Amygdala (tissue), 56 donors: ENCODE measurements around the gene IL36G.

Experiments used
- DNase-seq, 56 donors: peaks; one replicate each; lab custom pipeline; 2025; lab: John Stamatoyannopoulos, UW

The IL36G gene

DNA sequence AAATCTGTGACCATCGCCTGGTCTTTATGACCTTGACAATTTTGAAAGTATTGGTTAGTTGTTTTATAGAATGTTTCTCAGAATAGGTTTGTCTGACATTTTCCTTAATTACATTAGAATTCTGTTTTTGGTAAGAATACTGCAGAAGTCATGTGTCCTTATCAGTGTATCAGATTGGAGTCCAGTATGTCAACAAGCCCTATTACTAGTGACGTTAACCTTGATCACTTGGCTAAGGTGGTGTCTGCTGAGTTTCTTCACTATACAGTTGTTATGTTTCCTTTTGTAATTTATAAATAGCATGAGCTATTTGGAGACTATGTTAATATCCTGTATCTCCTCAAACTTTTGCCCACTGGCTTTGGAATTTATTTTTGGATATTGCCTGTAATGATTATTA lies 10.8 kb upstream of the IL36G start:
- DNase-seq: no peak

DNA sequence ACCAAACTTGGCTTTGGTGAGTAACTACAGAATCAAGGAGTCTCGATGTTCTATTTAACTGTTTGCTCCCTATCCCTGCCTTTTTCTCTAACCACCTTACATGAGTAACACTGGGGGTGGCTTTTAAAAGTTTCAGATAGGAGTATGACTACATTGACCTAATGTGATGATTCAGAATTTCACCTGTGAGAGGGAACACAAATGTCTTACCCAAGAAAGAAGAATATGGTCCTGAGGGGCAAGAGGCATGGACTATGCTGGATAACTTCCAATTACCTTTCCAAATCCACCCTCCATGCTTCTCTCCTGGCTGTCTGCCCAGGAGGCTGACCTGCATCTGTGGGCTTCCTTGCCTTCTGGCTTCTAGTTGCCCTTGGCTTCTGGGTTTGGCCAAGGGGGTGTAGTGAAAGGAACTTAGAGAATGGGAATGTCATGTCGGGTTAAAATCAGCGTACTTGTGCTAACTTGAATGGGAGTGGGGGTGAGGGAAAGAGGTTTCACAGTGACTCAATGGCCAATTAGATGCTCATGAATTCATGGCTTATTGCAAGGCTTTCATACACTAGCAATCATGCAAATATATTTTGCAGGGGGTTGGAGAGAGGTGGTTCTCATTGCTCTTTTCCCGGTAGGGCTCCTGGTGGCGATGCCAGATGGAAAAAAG lies 5.3 kb upstream of the IL36G start:
- DNase-seq: no peak

DNA sequence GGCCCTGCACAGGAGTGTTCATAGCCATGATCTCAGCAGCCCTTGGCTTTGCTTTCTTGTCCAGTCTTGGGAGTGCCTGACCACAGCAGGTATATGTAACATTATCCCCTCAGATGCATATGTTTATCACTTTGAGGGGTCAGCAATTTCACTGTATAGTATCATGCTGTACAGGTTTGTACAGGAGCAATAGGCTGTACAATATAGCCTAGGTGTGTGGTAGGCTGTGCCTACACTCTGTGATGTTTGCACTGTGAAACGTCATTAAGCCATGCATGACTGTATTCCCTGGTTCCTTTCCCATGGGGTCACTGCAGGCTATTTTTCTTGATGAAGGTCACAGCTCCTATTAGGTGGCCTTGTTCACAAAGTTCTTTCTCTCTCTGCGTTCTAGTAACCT lies 4.7 kb upstream of the IL36G start:
- DNase-seq: no peak

DNA sequence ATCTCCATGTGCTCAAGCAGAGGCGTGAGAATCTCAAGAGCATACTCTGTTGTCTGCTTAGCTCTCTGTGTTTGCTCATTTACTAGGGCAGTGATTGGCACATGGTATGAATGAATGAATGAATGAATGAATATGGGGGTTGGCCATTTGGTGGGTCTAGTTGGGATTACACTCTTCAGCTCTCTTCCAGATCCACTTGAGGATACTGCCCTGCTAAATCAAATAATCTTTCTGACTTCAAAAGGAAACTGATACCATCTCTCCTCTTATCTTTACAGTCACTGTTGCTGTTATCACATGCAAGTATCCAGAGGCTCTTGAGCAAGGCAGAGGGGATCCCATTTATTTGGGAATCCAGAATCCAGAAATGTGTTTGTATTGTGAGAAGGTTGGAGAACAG lies 1.9 kb downstream of the IL36G start:
- no peak for DNase-seq

DNA sequence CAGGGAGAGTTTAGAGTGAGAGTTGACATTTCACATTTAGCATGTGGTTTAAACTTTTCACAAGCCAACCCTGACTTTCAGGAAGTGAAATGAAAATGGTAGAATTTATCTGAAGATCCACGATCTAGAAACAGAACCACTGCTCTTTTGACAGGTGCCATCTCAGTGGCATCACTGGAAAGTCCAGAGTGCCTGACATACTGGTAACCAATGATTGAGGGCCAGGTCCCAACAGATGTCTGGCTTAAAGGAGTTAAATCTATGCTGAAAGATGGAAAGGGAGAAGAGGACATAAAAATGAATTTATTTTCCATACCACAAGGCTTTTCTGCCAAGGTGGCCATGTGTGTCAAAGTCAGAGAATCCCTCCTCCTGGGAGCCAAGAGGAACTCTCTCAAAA lies 2.7 kb downstream of the IL36G start:
- no peak for DNase-seq

DNA sequence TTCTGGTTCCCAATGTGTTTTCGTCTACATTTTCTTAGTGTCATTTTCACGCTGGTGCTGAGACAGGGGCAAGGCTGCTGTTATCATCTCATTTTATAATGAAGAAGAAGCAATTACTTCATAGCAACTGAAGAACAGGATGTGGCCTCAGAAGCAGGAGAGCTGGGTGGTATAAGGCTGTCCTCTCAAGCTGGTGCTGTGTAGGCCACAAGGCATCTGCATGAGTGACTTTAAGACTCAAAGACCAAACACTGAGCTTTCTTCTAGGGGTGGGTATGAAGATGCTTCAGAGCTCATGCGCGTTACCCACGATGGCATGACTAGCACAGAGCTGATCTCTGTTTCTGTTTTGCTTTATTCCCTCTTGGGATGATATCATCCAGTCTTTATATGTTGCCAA lies 7.3 kb downstream of the IL36G start:
- DNase-seq: no peak

DNA sequence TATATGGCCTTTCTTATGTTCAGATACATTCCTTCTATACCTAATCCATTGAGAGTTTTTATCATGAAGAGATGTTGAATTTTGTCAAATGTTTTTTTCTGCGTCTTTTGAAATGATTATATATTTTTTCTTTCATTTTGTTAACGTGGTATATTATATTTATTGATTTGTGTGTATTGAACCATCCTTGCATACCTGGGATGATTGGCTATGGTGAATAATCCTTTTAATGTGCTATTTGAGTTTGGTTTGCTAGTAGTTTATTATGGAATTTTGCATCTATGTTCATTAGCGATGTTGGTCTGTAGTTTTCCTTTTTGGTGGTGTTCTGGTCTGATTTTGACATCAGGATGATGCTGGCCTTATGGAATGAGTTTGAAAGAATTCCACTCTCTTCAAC lies 11.8 kb downstream of the IL36G start:
- DNase-seq: no peak

DNA sequence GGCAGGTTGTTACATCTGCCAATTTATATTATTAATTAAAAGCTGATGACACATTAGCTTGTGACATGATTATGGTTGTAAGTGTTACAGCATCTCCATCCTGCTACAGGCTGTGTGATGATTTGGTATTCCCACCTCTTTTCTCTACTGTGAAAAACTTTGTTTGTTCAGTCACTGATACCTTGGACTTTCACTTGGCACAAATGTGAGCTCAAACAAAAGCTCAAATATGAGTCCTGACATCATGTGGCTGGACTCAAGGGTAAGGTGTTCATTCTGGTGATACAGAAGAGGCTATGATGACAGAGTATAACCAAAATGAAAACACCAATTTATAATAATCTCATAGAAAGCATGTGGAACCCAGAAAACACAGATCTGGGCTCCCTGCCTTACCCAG lies 16.0 kb downstream of the IL36G start:
- no peak for DNase-seq

DNA sequence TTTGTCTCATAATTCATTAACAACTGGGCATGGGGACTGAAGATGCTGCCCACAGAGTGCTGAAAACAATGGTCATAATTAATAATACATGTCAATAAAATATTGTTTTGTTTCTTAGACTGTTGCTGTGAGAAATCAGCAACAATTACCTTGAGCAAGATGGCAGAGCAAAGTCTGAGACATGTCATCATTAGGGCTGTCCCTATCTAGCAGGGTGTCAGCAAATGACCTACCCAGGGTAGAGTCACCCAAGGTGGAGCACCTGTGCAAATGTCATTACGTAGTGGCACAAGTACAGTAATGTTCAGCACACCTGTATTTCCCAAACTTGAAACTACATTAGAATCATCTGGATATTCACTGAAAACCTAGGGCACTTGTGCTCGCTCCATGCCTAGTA lies 16.8 kb downstream of the IL36G start:
- DNase-seq: no peak

DNA sequence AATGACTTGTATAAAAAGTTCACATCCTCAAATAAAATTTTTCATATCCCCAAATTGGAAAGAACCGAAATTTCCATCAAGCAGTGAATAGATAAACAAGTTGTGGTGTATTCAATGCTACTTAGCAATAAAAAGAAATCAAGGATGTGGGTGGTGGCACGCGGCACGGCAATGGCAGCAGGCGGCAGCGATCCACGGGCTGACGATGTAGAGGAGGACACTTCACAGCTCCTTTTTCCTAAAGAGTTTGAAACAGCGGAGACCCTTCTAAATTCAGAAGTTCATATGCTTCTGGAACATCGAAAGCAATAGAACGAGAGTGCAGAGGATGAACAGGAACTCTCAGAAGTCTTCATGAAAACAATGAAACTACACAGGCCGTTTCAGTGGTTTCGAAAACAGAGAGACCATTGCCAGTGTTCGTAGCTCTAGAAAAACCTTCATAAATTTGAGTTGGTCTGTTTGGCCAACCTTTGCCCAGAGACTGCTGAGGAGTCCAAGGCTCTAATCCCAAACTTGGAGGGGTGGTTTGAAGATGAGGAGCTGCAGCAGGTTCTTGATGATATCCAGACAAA lies 17.6 kb downstream of the IL36G start:
- DNase-seq: no peak

DNA sequence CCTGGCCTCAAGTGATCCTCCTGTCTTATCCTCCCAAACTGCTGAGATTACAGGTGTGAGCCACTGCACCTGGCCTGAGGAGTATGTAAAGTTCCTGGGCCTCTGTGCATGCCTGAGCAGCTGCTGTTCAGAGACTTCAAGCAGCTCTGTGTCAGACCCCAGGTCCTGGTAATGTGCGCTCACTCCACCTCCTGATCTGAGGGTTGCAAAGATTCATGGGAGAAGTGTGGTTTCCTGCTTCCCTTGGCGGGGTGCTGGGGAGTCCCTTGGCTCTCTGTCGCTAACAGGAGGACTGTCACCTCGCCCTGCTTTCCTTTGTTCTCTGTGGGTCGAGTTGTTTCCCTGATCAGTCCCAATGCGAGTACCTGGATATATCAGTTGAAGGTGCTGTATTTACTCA lies 18.8 kb downstream of the IL36G start:
- no peak for DNase-seq

DNA sequence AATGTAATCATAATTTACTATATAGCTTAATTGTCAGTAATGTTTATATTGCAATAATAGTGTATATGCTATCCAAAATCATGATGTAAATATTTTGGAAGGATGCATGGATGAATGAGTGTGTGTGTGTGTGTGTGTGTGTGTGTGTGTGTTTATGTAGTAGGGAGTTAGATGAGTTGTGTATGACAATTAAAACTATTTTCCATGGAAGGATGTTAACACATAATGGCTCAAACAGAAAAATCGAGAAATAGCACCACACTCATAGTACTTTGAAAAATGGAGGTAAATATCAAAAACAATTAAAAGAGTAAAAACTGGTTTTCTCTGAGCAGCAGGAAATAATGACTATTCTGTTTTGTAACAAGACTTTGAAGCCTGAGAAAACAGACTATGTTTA lies 19.3 kb downstream of the IL36G start:
- DNase-seq: no peak

DNA sequence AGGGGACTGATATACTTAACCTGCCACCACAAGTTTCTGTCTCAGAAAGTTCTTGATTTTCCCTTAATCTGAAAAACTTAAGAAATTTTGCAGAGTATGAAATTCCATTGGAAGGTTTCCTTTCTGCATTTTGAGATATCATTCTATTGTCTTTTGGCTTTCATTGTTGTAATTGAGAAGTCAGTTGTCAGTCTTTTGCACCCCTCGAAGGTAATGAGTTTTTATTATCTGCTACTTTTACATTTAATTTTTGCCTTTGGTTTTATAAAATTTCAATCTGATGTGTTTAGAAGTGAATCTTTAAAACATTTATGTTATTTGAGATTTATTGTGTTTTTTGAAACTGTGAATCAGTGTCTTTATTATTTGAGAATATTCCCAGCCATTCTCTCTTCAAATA lies 22.6 kb downstream of the IL36G start:
- DNase-seq: no peak

DNA sequence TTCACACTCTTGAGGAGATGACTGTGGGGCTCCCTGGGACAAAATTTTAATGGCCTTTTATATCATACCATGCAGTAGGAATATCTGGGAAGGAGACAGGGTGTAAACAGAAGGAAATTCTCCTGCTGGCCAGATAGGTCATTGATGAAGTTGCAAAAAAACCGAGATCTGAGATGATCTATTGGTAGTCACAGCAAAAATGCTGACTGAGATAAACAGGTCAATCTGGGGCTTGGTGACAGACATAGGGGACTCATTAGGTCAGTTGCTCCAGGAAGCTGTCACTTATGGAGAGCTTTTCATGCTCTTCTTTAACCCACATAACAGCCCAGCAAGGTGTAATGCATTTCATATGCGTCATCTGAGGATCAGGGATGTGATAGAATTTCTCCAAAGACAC lies 24.9 kb downstream of the IL36G start:
- no peak for DNase-seq

DNA sequence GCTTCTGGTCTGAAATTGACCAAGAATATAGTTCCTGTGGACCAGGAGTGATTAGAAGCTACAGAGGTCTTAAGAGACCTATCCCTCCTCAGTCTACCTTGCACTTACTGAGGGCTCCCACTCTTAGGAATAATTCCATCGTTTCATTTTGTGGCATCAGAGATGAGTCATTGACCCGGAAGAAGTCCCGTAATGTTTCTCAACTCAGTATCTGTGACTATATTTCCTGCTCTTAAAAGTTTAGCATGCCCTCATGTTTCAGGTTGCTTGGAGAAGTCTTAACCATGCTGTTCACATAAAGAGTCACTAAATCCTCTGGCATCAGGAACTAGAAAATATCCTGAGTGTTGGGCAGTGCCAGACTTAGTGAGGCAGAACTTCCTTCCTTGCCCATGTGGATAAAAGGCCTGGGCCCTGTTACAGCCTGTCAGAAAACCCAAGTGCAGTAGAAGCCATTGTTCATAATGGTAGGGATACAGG lies 27.3 kb downstream of the IL36G start, which contains the start of gene IL36A:
Gene IL36A (plus strand): TSS at position 430 of the 480 bp plus-strand sequence. CDS start 413 bp downstream, outside the sequence.
- no peak for DNase-seq

DNA sequence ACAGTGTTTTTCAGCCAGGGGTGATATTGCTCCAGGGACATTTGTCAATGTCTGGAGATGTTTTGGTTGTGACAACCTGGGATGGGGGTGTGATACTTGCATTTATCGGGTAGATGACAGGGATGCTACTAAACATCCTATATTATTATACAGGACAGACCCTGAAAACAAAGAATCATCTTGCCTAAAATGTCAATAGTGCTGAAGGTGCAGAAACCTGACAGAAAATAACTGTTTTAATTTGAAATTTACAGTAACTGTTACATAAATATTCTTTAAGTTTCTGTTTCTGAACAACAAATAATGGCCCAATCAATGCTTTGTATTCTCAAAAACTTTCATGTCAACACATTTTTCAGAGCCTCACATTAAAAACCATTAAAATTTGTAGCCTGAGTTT lies 29.4 kb downstream of the IL36G start:
- no peak for DNase-seq

DNA sequence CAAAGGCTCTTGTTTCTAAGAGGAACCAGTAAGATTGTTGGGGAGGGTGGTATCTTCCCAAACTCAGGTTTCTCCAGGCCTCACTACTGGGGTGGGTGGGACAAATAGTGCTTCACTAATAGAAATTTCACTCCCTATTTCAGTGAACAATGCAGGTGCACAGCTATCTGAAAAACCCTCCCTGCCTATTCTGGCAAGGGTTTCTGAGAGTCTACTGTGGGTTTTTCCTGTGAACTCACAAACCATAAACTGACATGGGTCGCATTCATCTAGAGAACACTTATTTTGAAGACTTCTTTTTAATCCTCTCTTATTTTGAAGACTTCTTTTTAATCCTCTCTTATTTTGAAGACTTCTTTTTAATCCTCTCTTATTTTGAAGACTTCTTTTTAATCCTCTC lies 31.8 kb downstream of the IL36G start:
- no peak for DNase-seq

DNA sequence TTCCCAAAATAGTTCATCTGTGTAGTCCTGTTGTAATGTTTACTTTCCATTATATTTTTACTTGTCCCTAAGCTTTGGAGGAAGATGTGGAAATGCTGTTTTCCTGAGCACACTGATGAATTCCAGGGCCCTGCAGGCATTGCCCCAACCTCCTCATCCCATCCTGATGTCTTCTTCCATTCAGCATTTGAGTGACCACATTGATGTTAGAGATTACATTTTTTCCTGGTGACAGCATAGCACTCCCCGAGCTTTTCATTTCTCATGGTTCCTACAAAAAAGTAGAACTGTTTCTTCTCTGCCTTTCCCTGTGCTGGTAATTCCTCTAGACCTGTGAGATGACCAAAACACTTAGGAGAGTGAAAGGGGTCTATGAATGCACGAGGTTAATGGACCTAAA lies 32.3 kb downstream of the IL36G start:
- DNase-seq: no peak

DNA sequence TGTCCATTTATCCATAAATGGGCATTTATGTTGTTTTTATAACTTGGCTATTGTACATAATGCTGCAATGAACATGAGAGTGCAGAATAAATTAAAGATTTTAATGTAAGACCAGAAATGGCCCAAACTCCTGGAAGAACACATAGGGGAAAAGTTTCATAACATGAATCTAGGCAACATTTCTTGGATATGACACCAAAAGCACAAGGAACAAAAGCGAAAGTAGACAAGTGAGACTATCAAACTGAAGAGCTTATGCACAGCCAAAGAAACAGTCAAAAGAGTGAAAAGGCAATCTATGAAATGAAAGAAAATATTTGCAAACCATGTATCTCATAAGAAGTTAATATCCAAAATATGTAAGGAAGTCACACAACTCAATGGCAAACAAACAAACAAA lies 33.3 kb downstream of the IL36G start:
- DNase-seq: no peak

DNA sequence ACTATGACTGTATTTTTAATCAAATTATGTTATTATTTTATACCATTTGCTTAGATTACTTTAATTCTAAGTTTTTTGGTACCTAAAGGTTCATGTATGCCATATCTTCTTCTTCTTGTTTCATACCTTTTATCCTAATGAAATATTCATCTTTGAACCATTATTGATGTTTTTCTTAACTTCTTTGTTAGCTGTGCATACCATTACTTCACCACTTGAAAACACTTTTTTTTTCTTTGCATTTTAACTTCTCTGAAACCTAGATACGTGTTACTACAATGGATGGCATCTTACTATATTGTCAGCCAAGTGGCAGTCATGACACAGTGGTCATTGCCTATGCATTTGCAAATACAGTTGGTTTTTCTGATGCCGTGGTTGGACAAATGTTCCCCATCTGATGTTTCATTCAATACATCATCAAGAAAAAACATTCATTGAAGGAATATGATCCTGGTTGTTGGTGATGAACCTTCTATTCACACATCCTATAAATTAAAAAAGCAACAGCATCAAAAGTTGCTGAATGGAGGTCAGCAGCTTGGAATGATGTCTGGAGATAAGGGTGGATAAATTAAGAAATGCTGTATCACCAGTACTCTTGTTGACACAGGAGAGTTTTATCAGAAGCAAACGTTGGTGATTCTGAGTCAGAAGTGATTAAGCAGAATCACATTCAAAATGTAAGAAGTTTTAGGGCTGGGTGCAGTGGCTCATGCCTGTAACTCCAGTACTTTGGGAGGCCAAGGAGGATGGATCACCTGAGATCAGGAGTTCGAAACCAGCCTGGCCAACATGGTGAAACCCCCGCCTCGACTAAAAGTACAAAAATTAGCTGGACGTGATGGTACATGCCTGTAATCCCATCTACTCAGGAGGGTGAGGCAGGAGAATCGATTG lies 34.9 kb downstream of the IL36G start:
- DNase-seq: no peak

DNA sequence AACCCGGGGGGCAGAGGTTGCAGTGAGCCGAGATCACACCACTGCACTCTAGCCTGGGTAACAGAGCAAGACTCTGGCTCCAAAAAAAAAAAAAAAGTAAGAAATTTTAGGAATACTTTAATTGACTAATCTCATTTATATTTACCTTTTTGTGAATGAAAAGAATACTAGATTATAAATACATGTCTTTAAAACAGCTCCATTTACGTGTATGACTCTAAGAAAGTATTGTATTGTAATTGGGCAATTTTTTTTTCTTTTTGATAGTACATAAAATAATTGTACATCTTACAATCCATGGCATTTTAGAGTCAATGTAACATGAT lies 35.5 kb downstream of the IL36G start:
- DNase-seq: no peak

DNA sequence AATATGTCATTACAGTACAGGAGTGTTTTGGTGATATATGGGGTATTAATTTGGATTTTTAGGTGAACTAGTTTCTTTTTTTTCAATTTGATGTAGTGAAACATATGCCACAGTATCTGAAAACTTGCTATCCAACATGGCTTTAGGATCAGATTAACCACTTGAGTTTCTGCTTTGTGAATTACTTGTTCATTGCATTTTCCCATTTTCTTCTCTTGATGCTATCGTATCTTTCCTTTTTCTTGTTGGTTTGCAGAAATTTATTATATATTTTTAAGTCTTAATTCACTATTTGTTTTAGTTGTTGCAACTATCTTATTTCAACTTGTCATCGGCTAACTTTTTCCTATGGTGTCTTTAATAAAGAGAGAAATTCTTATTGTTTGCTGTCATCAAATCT lies 36.3 kb downstream of the IL36G start:
- DNase-seq: no peak
